Liver (tissue), 10 donors: Measurements from ENCODE around the gene ARHGAP5. TPM values are rescaled to one million over a fixed set of nuclear protein-coding genes. Genes with fewer than 3 reads are reported as not detected.

Source experiments
- DNase-seq: peaks from one replicate; pipeline ENCODE4 v3.0.0-alpha.2; 2017; ENCODE audit warnings: low spot score
- H3K27ac ChIP-seq, 2 donors: one replicate each; pipeline ENCODE4 v1.7.0; 2013; ENCODE audit warnings: inconsistent platforms in 2 of 2, low read length in 2 of 2, control low read depth in 1 of 2, low read depth in 1 of 2, mild to moderate bottlenecking in 1 of 2
- H3K27me3 ChIP-seq, 4 donors: one replicate each; pipeline versions ENCODE4 v1.6.1 to v1.7.0; 2013; ENCODE audit warnings: low read length in 3 of 4, inconsistent platforms in 1 of 4, mild to moderate bottlenecking in 1 of 4, moderate library complexity in 1 of 4; ENCODE audit not compliant: control insufficient read depth in 4 of 4, insufficient read depth in 4 of 4
- H3K36me3 ChIP-seq, 4 donors: one replicate each; pipeline versions ENCODE4 v1.6.1 to v1.7.0; 2013; ENCODE audit warnings: low read length in 3 of 4, mild to moderate bottlenecking in 3 of 4, low read depth in 1 of 4, moderate library complexity in 1 of 4; ENCODE audit not compliant: control insufficient read depth in 4 of 4, insufficient read depth in 3 of 4
- H3K4me1 ChIP-seq, 4 donors: one replicate each; pipeline versions ENCODE4 v1.6.1 to v1.7.0; 2013; ENCODE audit warnings: low read length in 3 of 4, mild to moderate bottlenecking in 3 of 4, moderate library complexity in 1 of 4; ENCODE audit not compliant: control insufficient read depth in 4 of 4, insufficient read depth in 4 of 4
- H3K4me3 ChIP-seq, 3 donors: one replicate each; pipeline versions ENCODE4 v1.6.1 to v1.7.0; 2013; ENCODE audit warnings: low read length in 3 of 3, control low read depth in 1 of 3, low read depth in 1 of 3, mild to moderate bottlenecking in 1 of 3
- H3K9ac ChIP-seq, 2 donors: one replicate each; pipeline ENCODE4 v1.7.0; 2013; ENCODE audit warnings: low read length in 2 of 2, mild to moderate bottlenecking in 2 of 2, moderate library complexity in 2 of 2, control low read depth in 1 of 2, low read depth in 1 of 2
- H3K9me3 ChIP-seq, 4 donors: one replicate each; pipeline versions ENCODE4 v1.6.1 to v1.7.0; 2013; ENCODE audit warnings: low read length in 3 of 4; ENCODE audit not compliant: control insufficient read depth in 4 of 4
- EGR1 ChIP-seq, 2 donors: IDR thresholded peaks; 2 replicates each; pipeline ENCODE4 v1.6.1; 2016 to 2018; ENCODE audit warnings: antibody characterized with exemption in 2 of 2, low read depth in 2 of 2
- FOXA1 ChIP-seq: IDR thresholded peaks from 2 replicates; pipeline ENCODE4 v1.6.1; 2016; ENCODE audit warnings: antibody characterized with exemption
- FOXA2 ChIP-seq: IDR thresholded peaks from 2 replicates; pipeline ENCODE4 v1.6.1; 2016; ENCODE audit warnings: antibody characterized with exemption
- JUND ChIP-seq, 2 donors: IDR thresholded peaks; 2 replicates each; pipeline ENCODE4 v1.6.1; 2016; ENCODE audit warnings: antibody characterized with exemption in 2 of 2
- NR2F2 ChIP-seq: IDR thresholded peaks from 2 replicates; pipeline ENCODE4 v1.6.1; 2016; ENCODE audit warnings: antibody characterized with exemption
- RAD21 ChIP-seq, 2 donors: IDR thresholded peaks; 2 replicates each; pipeline ENCODE4 v1.6.1; 2016; ENCODE audit warnings: antibody characterized with exemption in 2 of 2, mild to moderate bottlenecking in 2 of 2
- RXRA ChIP-seq, 2 donors: IDR thresholded peaks; 2 replicates each; pipeline ENCODE4 v1.6.1; 2017 to 2018; ENCODE audit warnings: antibody characterized with exemption in 2 of 2, mild to moderate bottlenecking in 1 of 2
- SP1 ChIP-seq: IDR thresholded peaks from 2 replicates; pipeline ENCODE4 v1.6.1; 2018; ENCODE audit warnings: antibody characterized with exemption, mild to moderate bottlenecking
- YY1 ChIP-seq: IDR thresholded peaks from 2 replicates; pipeline ENCODE4 v1.6.1; 2016; ENCODE audit warnings: antibody characterized with exemption, mild to moderate bottlenecking
- whole genome bisulfite sequencing: extraction: QIAGEN DNeasy Blood & Tissue Kit; methylation state at CpG from one replicate; pipeline ENCODE4 v1.1.7; 2013; 5-methylcytosine and 5-hydroxymethylcytosine counted together
- polyA plus RNA-seq, 2 donors: library from polyadenylated mRNA; stranded (reverse) in 1 of 2; unstranded in 1 of 2; fragments of 200-250 nt in 1 of 2; fragments of >200 nt in 1 of 2; fragmentation: Nextera tagmentation in 1 of 2; extraction: Ambion mirVana in 1 of 2; gene quantifications; one replicate each; pipeline versions ENCODE4 v1.2.1 to v1.2.3, GENCODE V29; 2013 to 2015
- small RNA-seq: library from RNA; depleted of rRNA; stranded (forward); fragments of <200 nt; gene quantifications from one replicate; pipeline ENCODE3, GENCODE V24; 2014
- total RNA-seq, 2 donors: library from RNA; depleted of rRNA; stranded (reverse); fragments of >200 nt; gene quantifications; one replicate each; pipeline ENCODE4 v1.2.3, GENCODE V29; 2014
- TF ChIP-seq, protein P1 (sequence below): IDR thresholded peaks from 2 replicates; pipeline ENCODE4 v1.6.1; 2016; ENCODE audit warnings: antibody characterized with exemption, mild to moderate bottlenecking
- TF ChIP-seq, protein P2 (sequence below): IDR thresholded peaks from 2 replicates; pipeline ENCODE4 v1.6.1; 2016; ENCODE audit warnings: antibody characterized with exemption
- TF ChIP-seq, protein P3 (sequence below): fragments of 150-350 bp; IDR thresholded peaks from 2 replicates; pipeline ENCODE4 v1.5.1; 2017; ENCODE audit warnings: improper control_type of control experiment, low read depth, low read length; ENCODE audit not compliant: missing input control
- TF ChIP-seq, protein P4 (sequence below): IDR thresholded peaks from 2 replicates; pipeline ENCODE4 v1.6.1; 2016; ENCODE audit warnings: antibody characterized with exemption
- donor health status: healthy.
- donor health status: healthy.
- donor health status: healthy.
- donor health status: healthy.
- donor health status: healthy.

ARHGAP5 gene
- total and polyA plus RNA-seq, 4 donors = 9.6 to 48.7 (median 29.0) TPM

DNA sequence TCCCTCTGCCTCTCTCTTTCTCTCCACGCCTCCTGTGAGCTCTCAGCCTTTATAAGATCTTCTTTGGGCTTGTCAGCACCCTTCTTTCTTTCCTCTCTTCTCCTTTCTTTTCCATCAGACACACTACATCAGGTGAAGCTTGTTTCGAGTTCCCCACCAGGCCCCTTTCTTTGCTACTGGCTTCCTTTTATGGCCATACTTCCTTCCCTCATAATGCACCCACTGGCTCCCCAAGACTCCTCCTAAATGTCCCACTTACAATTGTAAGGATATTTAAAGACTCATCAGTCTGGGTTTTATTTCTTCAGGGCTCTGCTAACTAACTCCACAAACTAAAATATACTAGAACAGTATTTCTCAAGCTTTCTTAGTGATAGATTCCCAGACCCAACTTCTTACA lies 129.4 kb downstream of the ARHGAP5 start:
- H3K27ac ChIP-seq = no peak overlapping the region
- no peak overlapping the region for H3K9ac ChIP-seq
- no peak for DNase-seq
- 88% methylated on average over 2 of the region's 2 CpGs for WGBS
- H3K27me3 ChIP-seq = no peaks in the 10 kb centered on the region
- no peaks in the 10 kb centered on the region for H3K36me3 ChIP-seq
- H3K9me3 ChIP-seq = no peaks in the 10 kb centered on the region
- no peak overlapping the region for H3K4me3 ChIP-seq
- peaks cover 0 to 18% (median 11%) of the 10 kb centered on the region in 4 donors for H3K4me1 ChIP-seq
- no peak for TF ChIP-seq FOXA1
- TF ChIP-seq JUND (IDR thresholded peaks at IDR 0.05) = no peak
- TF ChIP-seq, protein P1, sequence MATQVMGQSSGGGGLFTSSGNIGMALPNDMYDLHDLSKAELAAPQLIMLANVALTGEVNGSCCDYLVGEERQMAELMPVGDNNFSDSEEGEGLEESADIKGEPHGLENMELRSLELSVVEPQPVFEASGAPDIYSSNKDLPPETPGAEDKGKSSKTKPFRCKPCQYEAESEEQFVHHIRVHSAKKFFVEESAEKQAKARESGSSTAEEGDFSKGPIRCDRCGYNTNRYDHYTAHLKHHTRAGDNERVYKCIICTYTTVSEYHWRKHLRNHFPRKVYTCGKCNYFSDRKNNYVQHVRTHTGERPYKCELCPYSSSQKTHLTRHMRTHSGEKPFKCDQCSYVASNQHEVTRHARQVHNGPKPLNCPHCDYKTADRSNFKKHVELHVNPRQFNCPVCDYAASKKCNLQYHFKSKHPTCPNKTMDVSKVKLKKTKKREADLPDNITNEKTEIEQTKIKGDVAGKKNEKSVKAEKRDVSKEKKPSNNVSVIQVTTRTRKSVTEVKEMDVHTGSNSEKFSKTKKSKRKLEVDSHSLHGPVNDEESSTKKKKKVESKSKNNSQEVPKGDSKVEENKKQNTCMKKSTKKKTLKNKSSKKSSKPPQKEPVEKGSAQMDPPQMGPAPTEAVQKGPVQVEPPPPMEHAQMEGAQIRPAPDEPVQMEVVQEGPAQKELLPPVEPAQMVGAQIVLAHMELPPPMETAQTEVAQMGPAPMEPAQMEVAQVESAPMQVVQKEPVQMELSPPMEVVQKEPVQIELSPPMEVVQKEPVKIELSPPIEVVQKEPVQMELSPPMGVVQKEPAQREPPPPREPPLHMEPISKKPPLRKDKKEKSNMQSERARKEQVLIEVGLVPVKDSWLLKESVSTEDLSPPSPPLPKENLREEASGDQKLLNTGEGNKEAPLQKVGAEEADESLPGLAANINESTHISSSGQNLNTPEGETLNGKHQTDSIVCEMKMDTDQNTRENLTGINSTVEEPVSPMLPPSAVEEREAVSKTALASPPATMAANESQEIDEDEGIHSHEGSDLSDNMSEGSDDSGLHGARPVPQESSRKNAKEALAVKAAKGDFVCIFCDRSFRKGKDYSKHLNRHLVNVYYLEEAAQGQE = no peak
- TF ChIP-seq, protein P2, sequence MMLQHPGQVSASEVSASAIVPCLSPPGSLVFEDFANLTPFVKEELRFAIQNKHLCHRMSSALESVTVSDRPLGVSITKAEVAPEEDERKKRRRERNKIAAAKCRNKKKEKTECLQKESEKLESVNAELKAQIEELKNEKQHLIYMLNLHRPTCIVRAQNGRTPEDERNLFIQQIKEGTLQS = no peak

DNA sequence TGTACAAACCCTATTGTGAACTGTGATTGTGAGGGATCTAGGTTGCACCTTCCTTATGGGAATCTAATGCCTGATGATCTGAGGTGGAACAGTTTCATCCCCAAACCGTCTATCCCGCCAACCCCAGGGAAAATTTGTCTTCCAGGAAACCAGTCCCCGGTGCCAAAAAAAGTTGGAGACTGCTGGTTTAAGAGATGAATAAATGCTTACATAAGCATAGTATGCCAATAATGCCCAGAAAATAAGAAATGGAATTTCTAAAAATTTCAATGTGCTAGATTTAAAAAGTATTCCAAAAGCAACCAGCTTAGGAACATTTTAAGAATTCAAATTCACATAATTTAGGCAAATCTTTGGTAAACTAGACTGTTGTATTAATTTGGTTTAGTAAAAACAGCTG lies 131.4 kb downstream of the ARHGAP5 start:
- Histone ChIP-seq H3K9me3 (no peaks in the 10 kb centered on the region), H3K27me3 (no peaks in the 10 kb centered on the region), H3K9ac (no peak overlapping the region), H3K36me3 (no peaks in the 10 kb centered on the region), H3K4me3 (no peak overlapping the region), H3K27ac (no peak overlapping the region), H3K4me1 (peaks cover 0 to 5% (median 4%) of the 10 kb centered on the region in 4 donors)
- no peak for TF ChIP-seq EGR1 (IDR thresholded peaks at IDR 0.05; ENCODE audit: low read depth in 2 of 2)
- TF ChIP-seq FOXA2 = no peak
- TF ChIP-seq RXRA (IDR thresholded peaks at IDR 0.05) = no peak
- no peak for TF ChIP-seq FOXA1
- no peak for TF ChIP-seq RAD21 (IDR thresholded peaks at IDR 0.05)
- TF ChIP-seq, protein P3, sequence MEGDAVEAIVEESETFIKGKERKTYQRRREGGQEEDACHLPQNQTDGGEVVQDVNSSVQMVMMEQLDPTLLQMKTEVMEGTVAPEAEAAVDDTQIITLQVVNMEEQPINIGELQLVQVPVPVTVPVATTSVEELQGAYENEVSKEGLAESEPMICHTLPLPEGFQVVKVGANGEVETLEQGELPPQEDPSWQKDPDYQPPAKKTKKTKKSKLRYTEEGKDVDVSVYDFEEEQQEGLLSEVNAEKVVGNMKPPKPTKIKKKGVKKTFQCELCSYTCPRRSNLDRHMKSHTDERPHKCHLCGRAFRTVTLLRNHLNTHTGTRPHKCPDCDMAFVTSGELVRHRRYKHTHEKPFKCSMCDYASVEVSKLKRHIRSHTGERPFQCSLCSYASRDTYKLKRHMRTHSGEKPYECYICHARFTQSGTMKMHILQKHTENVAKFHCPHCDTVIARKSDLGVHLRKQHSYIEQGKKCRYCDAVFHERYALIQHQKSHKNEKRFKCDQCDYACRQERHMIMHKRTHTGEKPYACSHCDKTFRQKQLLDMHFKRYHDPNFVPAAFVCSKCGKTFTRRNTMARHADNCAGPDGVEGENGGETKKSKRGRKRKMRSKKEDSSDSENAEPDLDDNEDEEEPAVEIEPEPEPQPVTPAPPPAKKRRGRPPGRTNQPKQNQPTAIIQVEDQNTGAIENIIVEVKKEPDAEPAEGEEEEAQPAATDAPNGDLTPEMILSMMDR = no peak
- TF ChIP-seq SP1 = no peak
- no peak for TF ChIP-seq JUND (IDR thresholded peaks at IDR 0.05)
- TF ChIP-seq, protein P4, sequence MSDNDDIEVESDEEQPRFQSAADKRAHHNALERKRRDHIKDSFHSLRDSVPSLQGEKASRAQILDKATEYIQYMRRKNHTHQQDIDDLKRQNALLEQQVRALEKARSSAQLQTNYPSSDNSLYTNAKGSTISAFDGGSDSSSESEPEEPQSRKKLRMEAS = no peak
- TF ChIP-seq NR2F2 = no peak
- no peak for TF ChIP-seq YY1
- 88% methylated on average over 3 of the region's 3 CpGs for WGBS
- no peak for DNase-seq

Small RNAs within 50 kb of the gene (small RNA-seq; reads per million reads assigned to genes)
- gene RNU6-7 (0.49 reads per million, percentile 55 among the genes with 10 or more reads in this experiment), gene RNU6-8 (not detected)

Other genes starting within 250 kb of the ARHGAP5 start
- gene RNU6-7, start 124.7 kb downstream of the ARHGAP5 start, total RNA-seq = not detected
- not detected for gene RNU6-7, start 124.7 kb downstream of the ARHGAP5 start, polyA plus RNA-seq
- not detected for gene RNU6-8, start 126.0 kb downstream of the ARHGAP5 start, total RNA-seq
- gene RNU6-8, start 126.0 kb downstream of the ARHGAP5 start, polyA plus RNA-seq = not detected